GM12878 (cell line): ENCODE data around the gene PAXX. TPM values are rescaled to one million over a fixed set of nuclear protein-coding genes. Genes with fewer than 3 reads are reported as not detected.

Source experiments
- ATF7 ChIP-seq: fragments of 450-650 bp; IDR thresholded peaks from 2 replicates; pipeline ENCODE4 v1.6.1; 2016; ENCODE audit warnings: low read depth, mild to moderate bottlenecking
- BACH1 ChIP-seq: fragments of 450-650 bp; IDR thresholded peaks from 2 replicates; pipeline ENCODE4 v1.6.1; 2017; ENCODE audit warnings: mild to moderate bottlenecking, borderline replicate concordance
- CHD4 ChIP-seq: fragments of 200-600 bp; sonication (generic); IDR thresholded peaks from 2 replicates; pipeline ENCODE4 v1.6.1; 2016; ENCODE audit warnings: mild to moderate bottlenecking
- DPF2 ChIP-seq: fragments of 450-650 bp; IDR thresholded peaks from 2 replicates; pipeline ENCODE4 v1.6.1; 2017; ENCODE audit warnings: mild to moderate bottlenecking
- E4F1 ChIP-seq: fragments of 450-650 bp; IDR thresholded peaks from 2 replicates; pipeline ENCODE4 v1.6.1; 2018; ENCODE audit warnings: borderline replicate concordance, mild to moderate bottlenecking; ENCODE audit not compliant: partially characterized antibody
- KDM1A ChIP-seq: fragments of 200-600 bp; sonication (generic); IDR thresholded peaks from 2 replicates; pipeline ENCODE4 v1.6.1; 2016; ENCODE audit warnings: borderline replicate concordance
- NBN ChIP-seq: fragments of 450-650 bp; IDR thresholded peaks from 2 replicates; pipeline ENCODE4 v1.6.1; 2016
- NR2F1 ChIP-seq: fragments of 450-650 bp; conservative IDR thresholded peaks from 2 replicates; pipeline ENCODE4 v1.6.1; 2017; ENCODE audit warnings: mild to moderate bottlenecking
- PML ChIP-seq: IDR thresholded peaks from 2 replicates; pipeline ENCODE4 v1.6.1; 2012; ENCODE audit warnings: low read length, inconsistent platforms
- POLR2AphosphoS5 ChIP-seq: IDR thresholded peaks from 2 replicates; pipeline ENCODE4 v1.6.1; 2011; ENCODE audit warnings: mild to moderate bottlenecking, low read length, inconsistent platforms
- RAD21 ChIP-seq: IDR thresholded peaks from 2 replicates; pipeline ENCODE4 v1.6.1; 2011; ENCODE audit warnings: mild to moderate bottlenecking, low read depth, low read length, moderate library complexity; ENCODE audit not compliant: insufficient read depth
- RELB ChIP-seq: fragments of 450-650 bp; IDR thresholded peaks from 2 replicates; pipeline ENCODE4 v1.6.1; 2017; ENCODE audit warnings: low read depth, mild to moderate bottlenecking, moderate library complexity
- RUNX3 ChIP-seq: IDR thresholded peaks from 2 replicates; pipeline ENCODE4 v1.6.1; 2012; ENCODE audit warnings: low read length, inconsistent platforms
- SREBF1 ChIP-seq: IDR thresholded peaks from 2 replicates; pipeline ENCODE4 v1.6.1; 2012; ENCODE audit warnings: mild to moderate bottlenecking, low read length
- SUPT20H ChIP-seq: IDR thresholded peaks from 2 replicates; pipeline ENCODE4 v1.6.1; 2011; ENCODE audit warnings: low read depth, mild to moderate bottlenecking, low read length, moderate library complexity, borderline replicate concordance; ENCODE audit not compliant: control insufficient read depth
- TAF1 ChIP-seq: IDR thresholded peaks from 2 replicates; pipeline ENCODE4 v1.6.1; 2011; ENCODE audit warnings: mild to moderate bottlenecking, low read depth, low read length, borderline replicate concordance
- TCF12 ChIP-seq: IDR thresholded peaks from 2 replicates; pipeline ENCODE4 v1.6.1; 2011; ENCODE audit warnings: low read depth, mild to moderate bottlenecking, low read length
- ZBED1 ChIP-seq: IDR thresholded peaks from 2 replicates; pipeline ENCODE4 v1.6.1; 2016; ENCODE audit warnings: borderline replicate concordance
- ZBTB4 ChIP-seq: fragments of 450-650 bp; formaldehyde crosslinking; IDR thresholded peaks from 2 replicates; pipeline ENCODE4 v1.4.0; 2022; ENCODE audit warnings: mild to moderate bottlenecking, moderate library complexity
- ZNF622 ChIP-seq: fragments of 450-650 bp; IDR thresholded peaks from 2 replicates; pipeline ENCODE4 v1.6.1; 2017; ENCODE audit warnings: mild to moderate bottlenecking, inconsistent platforms
- polyA plus RNA-seq, 11 experiments: library from polyadenylated mRNA; depleted of rRNA in 4 of 11; unstranded in 6 of 11; stranded (reverse) in 5 of 11; fragments of >200 nt; fragmentation: Nextera tagmentation in 4 of 11; fragmentation: Illumina TruSeq in 1 of 11; extraction: Ambion mirVana in 4 of 11; extraction: Trizol in 1 of 11; gene quantifications; 1 replicate in 1 of 11; 2 replicates in 10 of 11; pipeline versions ENCODE4 v1.2.1 to v1.2.3, GENCODE V29; 2011 to 2016; ENCODE audit warnings: inconsistent platforms in 2 of 11, missing spikeins in 2 of 11, low read depth in 1 of 11
- total RNA-seq, 4 experiments: library from RNA; depleted of rRNA in 3 of 4; stranded (reverse); fragments of >200 nt in 3 of 4; fragmentation: Illumina TruSeq in 1 of 4; extraction: Trizol in 1 of 4; gene quantifications; 2 replicates each; pipeline versions ENCODE4 v1.2.1 to v1.2.3, GENCODE V29; 2013 to 2021
- TF ChIP-seq, protein P1 (sequence below): IDR thresholded peaks from 2 replicates; pipeline ENCODE4 v1.6.1; 2012; ENCODE audit warnings: low read depth, low read length, improper control_type of control experiment
- TF ChIP-seq, protein P2 (sequence below): IDR thresholded peaks from 2 replicates; pipeline ENCODE4 v1.6.1; 2011; ENCODE audit warnings: low read depth, low read length, improper control_type of control experiment, borderline replicate concordance

Gene PAXX
- total and polyA plus RNA-seq, 10 of the 15 experiments (the other 5 are each of a cell fraction or from before 2014, with no cell fraction given), result 0.18 to 60.6 (median 29.5) TPM

GRCh38 chr9:137029058-137029936, 37.1 kb downstream of the PAXX start (continued):
- TF ChIP-seq E4F1 (no peak), ZBTB4 (CRISPR knock-in tag) (no peak), DPF2 (no peak), ZBED1 (no peak), SREBF1 (no peak), SUPT20H (no peak), KDM1A (no peak), ZNF622 (no peak), RELB (no peak), BACH1 (0 out of 2 replicates have a peak, but pooled peaks have one; percentile 37), RAD21 (peak; percentile 34; the same call in 1 of the 2 replicates), TAF1 (no peak), TCF12 (0 out of 2 replicates have a peak, but pooled peaks have one; percentile 18), NR2F1 (peak; percentile 94), NBN (0 out of 2 replicates have a peak, but pooled peaks have one; percentile 14), RUNX3 (0 out of 2 replicates have a peak, but pooled peaks have one; percentile 10), POLR2AphosphoS5 (no peak), ATF7 (no peak), PML (no peak), CHD4 (no peak)
- TF ChIP-seq, protein P1, sequence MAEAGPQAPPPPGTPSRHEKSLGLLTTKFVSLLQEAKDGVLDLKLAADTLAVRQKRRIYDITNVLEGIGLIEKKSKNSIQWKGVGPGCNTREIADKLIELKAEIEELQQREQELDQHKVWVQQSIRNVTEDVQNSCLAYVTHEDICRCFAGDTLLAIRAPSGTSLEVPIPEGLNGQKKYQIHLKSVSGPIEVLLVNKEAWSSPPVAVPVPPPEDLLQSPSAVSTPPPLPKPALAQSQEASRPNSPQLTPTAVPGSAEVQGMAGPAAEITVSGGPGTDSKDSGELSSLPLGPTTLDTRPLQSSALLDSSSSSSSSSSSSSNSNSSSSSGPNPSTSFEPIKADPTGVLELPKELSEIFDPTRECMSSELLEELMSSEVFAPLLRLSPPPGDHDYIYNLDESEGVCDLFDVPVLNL, result no peak
- TF ChIP-seq, protein P2, sequence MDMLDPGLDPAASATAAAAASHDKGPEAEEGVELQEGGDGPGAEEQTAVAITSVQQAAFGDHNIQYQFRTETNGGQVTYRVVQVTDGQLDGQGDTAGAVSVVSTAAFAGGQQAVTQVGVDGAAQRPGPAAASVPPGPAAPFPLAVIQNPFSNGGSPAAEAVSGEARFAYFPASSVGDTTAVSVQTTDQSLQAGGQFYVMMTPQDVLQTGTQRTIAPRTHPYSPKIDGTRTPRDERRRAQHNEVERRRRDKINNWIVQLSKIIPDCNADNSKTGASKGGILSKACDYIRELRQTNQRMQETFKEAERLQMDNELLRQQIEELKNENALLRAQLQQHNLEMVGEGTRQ, result no peak
